ENCODE measurements around the gene PGLYRP4.

DNA sequence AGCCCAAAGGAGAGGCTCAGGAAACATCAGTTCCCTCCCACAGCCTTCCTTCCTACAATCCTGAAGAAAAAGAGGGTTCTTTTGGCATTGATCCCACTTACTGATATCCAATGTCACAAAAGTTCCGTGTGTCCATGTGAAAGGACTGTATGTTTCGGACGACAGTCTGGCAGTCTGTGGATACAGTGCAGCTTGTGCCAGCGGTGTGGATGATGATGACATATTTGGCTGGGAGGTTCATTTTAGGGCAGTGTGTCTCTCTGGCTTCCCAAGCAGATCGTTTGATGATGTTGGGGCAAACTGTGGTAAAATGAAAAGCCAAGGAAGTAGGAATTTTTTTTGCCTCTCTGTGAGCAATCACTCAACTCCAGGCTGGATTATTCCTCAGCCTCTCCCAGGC is 46.3 kb downstream of the PGLYRP4 start:
- TF ChIP-seq, protein P1, sequence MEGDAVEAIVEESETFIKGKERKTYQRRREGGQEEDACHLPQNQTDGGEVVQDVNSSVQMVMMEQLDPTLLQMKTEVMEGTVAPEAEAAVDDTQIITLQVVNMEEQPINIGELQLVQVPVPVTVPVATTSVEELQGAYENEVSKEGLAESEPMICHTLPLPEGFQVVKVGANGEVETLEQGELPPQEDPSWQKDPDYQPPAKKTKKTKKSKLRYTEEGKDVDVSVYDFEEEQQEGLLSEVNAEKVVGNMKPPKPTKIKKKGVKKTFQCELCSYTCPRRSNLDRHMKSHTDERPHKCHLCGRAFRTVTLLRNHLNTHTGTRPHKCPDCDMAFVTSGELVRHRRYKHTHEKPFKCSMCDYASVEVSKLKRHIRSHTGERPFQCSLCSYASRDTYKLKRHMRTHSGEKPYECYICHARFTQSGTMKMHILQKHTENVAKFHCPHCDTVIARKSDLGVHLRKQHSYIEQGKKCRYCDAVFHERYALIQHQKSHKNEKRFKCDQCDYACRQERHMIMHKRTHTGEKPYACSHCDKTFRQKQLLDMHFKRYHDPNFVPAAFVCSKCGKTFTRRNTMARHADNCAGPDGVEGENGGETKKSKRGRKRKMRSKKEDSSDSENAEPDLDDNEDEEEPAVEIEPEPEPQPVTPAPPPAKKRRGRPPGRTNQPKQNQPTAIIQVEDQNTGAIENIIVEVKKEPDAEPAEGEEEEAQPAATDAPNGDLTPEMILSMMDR (IDR thresholded peaks at IDR 0.05 in 4 of 5, conservative IDR thresholded peaks at IDR 0.05 in 1 of 5): no peak
- no peak for TF ChIP-seq POLR2A (IDR thresholded peaks at IDR 0.05)

Measured in gastrocnemius medialis (tissue), 4 donors.